Uterus (tissue), 2 donors: Measurements from ENCODE around the gene DNAH7.

Source experiments
- CTCF ChIP-seq, 4 experiments: fragments of 200-600 bp in 2 of 4; fragments of 450-650 bp in 2 of 4; sonication (generic) in 2 of 4; IDR thresholded peaks; one replicate each; pipeline ENCODE4 v1.5.1; 2016 to 2019; ENCODE audit warnings: antibody characterized with exemption in 4 of 4, mild to moderate bottlenecking in 2 of 4, moderate library complexity in 1 of 4
- POLR2A ChIP-seq, 2 donors: fragments of 450-650 bp; IDR thresholded peaks; one replicate each; pipeline ENCODE4 v1.6.1; 2016; ENCODE audit warnings: antibody characterized with exemption in 2 of 2, mild to moderate bottlenecking in 1 of 2, moderate library complexity in 1 of 2

GRCh38 chr2:195909926-195910325, 158.7 kb downstream of the DNAH7 start:
- no peak for TF ChIP-seq CTCF (IDR thresholded peaks at IDR 0.05)
- TF ChIP-seq POLR2A (IDR thresholded peaks at IDR 0.05), result no peak
